ENCODE measurements around the gene CLSTN2. TPM values are rescaled to one million over a fixed set of nuclear protein-coding genes. Genes with fewer than 3 reads are reported as not detected.

The CLSTN2 gene
- total RNA-seq, 1 experiment from 2014 or later = 0.68 TPM

- Histone ChIP-seq H2BK20ac (ENCODE audit: low read depth, low read length, poor library complexity, severe bottlenecking) (no peak overlapping the region), H4K8ac (replicated peaks; ENCODE audit: insufficient read length, low read depth, low read length) (no peak overlapping the region), H3K4me1 (ENCODE audit: insufficient read depth, low read length) (no peaks in the 10 kb centered on the region), H4K20me1 (ENCODE audit: control insufficient read depth, insufficient read depth, insufficient read length) (no peaks in the 10 kb centered on the region), H2BK120ac (ENCODE audit: low read depth, low read length, poor library complexity, severe bottlenecking) (no peak overlapping the region), H2BK15ac (ENCODE audit: low read depth, low read length) (no peak overlapping the region), H3K56ac (ENCODE audit: insufficient read length, low read depth, low read length) (no peak overlapping the region), H4K91ac (ENCODE audit: insufficient read length, low read depth, low read length) (no peak overlapping the region), H3K4ac (ENCODE audit: low read depth, low read length) (no peak overlapping the region), H2BK12ac (ENCODE audit: insufficient read length, low read depth, low read length) (no peak overlapping the region), H4K5ac (ENCODE audit: insufficient read length, low read depth, low read length) (no peak overlapping the region), H3K4me2 (ENCODE audit: insufficient read depth, insufficient read length, low read length) (no peak overlapping the region), H3K79me2 (ENCODE audit: insufficient read depth, low read length) (no peaks in the 10 kb centered on the region), H3K27ac (ENCODE audit: insufficient read length, low read depth, low read length) (no peak overlapping the region), H3K23ac (ENCODE audit: insufficient read length, low read depth, low read length) (no peak overlapping the region), H3K23me2 (ENCODE audit: insufficient read length, low read depth, low read length, poor library complexity, severe bottlenecking) (no peaks in the 10 kb centered on the region), H3K18ac (ENCODE audit: insufficient read length, low read depth, low read length) (no peak overlapping the region), H3K9ac (ENCODE audit: extremely low read depth, insufficient read length, low read length) (no peak overlapping the region), H3K9me3 (ENCODE audit: control insufficient read depth, low read depth, low read length) (no peaks in the 10 kb centered on the region), H2AK5ac (ENCODE audit: insufficient read length, low read length) (no peak overlapping the region), H3K27me3 (ENCODE audit: insufficient read depth, low read length) (no peaks in the 10 kb centered on the region), H2BK5ac (ENCODE audit: insufficient read length, low read length) (no peak overlapping the region), H3K79me1 (ENCODE audit: insufficient read depth, low read depth, low read length, poor library complexity, severe bottlenecking) (no peaks in the 10 kb centered on the region), H3T11ph (ENCODE audit: low read length) (no peak overlapping the region), H2AFZ (ENCODE audit: low read length) (no peak overlapping the region), H3K14ac (ENCODE audit: insufficient read depth, low read length) (no peak overlapping the region)
- Mint-ChIP-seq H3K36me3 (ENCODE audit: insufficient read depth in 1 of 3, low read depth in 3 of 3) (no peaks in the 10 kb centered on the region), H3K27ac (no peak overlapping the region), H3K27me3 (ENCODE audit: low read depth) (peaks cover 41% of the 10 kb centered on the region), H3K4me3 (no peak overlapping the region), H3K4me1 (no peaks in the 10 kb centered on the region), H3K9me3 (no peaks in the 10 kb centered on the region)
- no peak for DNase-seq
- no peak for TF ChIP-seq CTCF (conservative IDR thresholded peaks at IDR 0.05)
Observed at GRCh38 chr3:139945942-139946341, 11.0 kb downstream of the CLSTN2 start.

Measured in H9 (cell line).